Measurements from ENCODE around the gene NGLY1. TPM values are rescaled to one million over a fixed set of nuclear protein-coding genes. Genes with fewer than 3 reads are reported as not detected.

NGLY1 gene
- total and polyA plus RNA-seq, 2 experiments from 2014 or later, result 28.9 to 30.4 TPM

GRCh38 chr3:25789209-25789595, 6.0 kb upstream of the NGLY1 start:
- Histone ChIP-seq H3K27ac (peak overlapping the region; percentile 93), H3K4me3 (peak overlapping the region; percentile 96), H3K79me2 (ENCODE audit: insufficient read depth) (peaks cover 33% of the 10 kb centered on the region), H3K9me2 (ENCODE audit: insufficient read depth) (no peaks in the 10 kb centered on the region), H3F3A (ENCODE audit: insufficient read depth) (peaks cover 10% of the 10 kb centered on the region; the same call in 1 of the 2 replicates), H3K9me3 (ENCODE audit: low read depth) (no peaks in the 10 kb centered on the region), H3K36me3 (ENCODE audit: low read depth) (0 out of 2 replicates have a peak, but pooled peaks cover 2% of the 10 kb centered on the region), H3K9ac (peak overlapping the region; percentile 95), H3K4me1 (ENCODE audit: insufficient read depth) (peaks cover 16% of the 10 kb centered on the region), H4K20me1 (ENCODE audit: insufficient read depth) (no peaks in the 10 kb centered on the region), H3K27me3 (replicated peaks; ENCODE audit: insufficient read depth) (no peaks in the 10 kb centered on the region), H3K4me2 (ENCODE audit: unreplicated experiment) (peak overlapping the region; percentile 87), H2AFZ (peak overlapping the region; percentile 93)
- in situ Hi-C loops (cut with MboI), result no loop called here
- DNase-seq, result no peak
- TF ChIP-seq EZH2 (IDR thresholded peaks at IDR 0.05; ENCODE audit: insufficient read depth, poor library complexity, severe bottlenecking), result no peak
- TF ChIP-seq EZH2phosphoT487 (IDR thresholded peaks at IDR 0.05; ENCODE audit: insufficient read depth, low read depth), result no peak
- 1 to 2% methylated on average over 2 of the region's 2 CpGs for WGBS, 2 experiments (ENCODE audit: low coverage in 1 of 2, low lambda C conversion rate in 2 of 2, missing lambda C conversion rate in 2 of 2)

- Histone ChIP-seq H2AFZ (no peak overlapping the region), H3K4me1 (ENCODE audit: insufficient read depth) (peaks cover 19% of the 10 kb centered on the region), H3K79me2 (ENCODE audit: insufficient read depth) (peaks cover 35% of the 10 kb centered on the region), H3K9ac (no peak overlapping the region), H3F3A (ENCODE audit: insufficient read depth) (peaks cover 10% of the 10 kb centered on the region; the same call in 1 of the 2 replicates), H3K9me2 (ENCODE audit: insufficient read depth) (no peaks in the 10 kb centered on the region), H3K27me3 (replicated peaks; ENCODE audit: insufficient read depth) (no peaks in the 10 kb centered on the region), H3K9me3 (ENCODE audit: low read depth) (no peaks in the 10 kb centered on the region), H3K36me3 (ENCODE audit: low read depth) (no peaks in the 10 kb centered on the region), H3K4me2 (ENCODE audit: unreplicated experiment) (no peak overlapping the region), H4K20me1 (ENCODE audit: insufficient read depth) (no peaks in the 10 kb centered on the region), H3K4me3 (no peak overlapping the region), H3K27ac (no peak overlapping the region)
- DNase-seq, result no peak
- TF ChIP-seq EZH2phosphoT487 (IDR thresholded peaks at IDR 0.05; ENCODE audit: insufficient read depth, low read depth) (no peak), EZH2 (IDR thresholded peaks at IDR 0.05; ENCODE audit: insufficient read depth, poor library complexity, severe bottlenecking) (no peak)
- WGBS, 2 experiments (ENCODE audit: low coverage in 1 of 2, low lambda C conversion rate in 2 of 2, missing lambda C conversion rate in 2 of 2), result 89 to 93% methylated on average over 3 of the region's 3 CpGs
- in situ Hi-C loops (cut with MboI), result no loop called here
Measured at GRCh38 chr3:25787689-25788088, 4.4 kb upstream of the NGLY1 start.

GRCh38 chr3:25785826-25786225, 2.6 kb upstream of the NGLY1 start:
- H3K9ac ChIP-seq, result no peak overlapping the region
- H3K9me3 ChIP-seq (ENCODE audit: low read depth), result no peaks in the 10 kb centered on the region
- H3K9me2 ChIP-seq (ENCODE audit: insufficient read depth), result no peaks in the 10 kb centered on the region
- no peak for TF ChIP-seq EZH2 (IDR thresholded peaks at IDR 0.05; ENCODE audit: insufficient read depth, poor library complexity, severe bottlenecking)
- no peak for TF ChIP-seq EZH2phosphoT487 (IDR thresholded peaks at IDR 0.05; ENCODE audit: insufficient read depth, low read depth)
- H2AFZ ChIP-seq, result no peak overlapping the region
- H3F3A ChIP-seq (ENCODE audit: insufficient read depth), result peaks cover 9% of the 10 kb centered on the region; the same call in 1 of the 2 replicates
- no peak overlapping the region for H3K4me2 ChIP-seq (ENCODE audit: unreplicated experiment)
- no peaks in the 10 kb centered on the region for H3K36me3 ChIP-seq (ENCODE audit: low read depth)
- peaks cover 20% of the 10 kb centered on the region for H3K4me1 ChIP-seq (ENCODE audit: insufficient read depth)
- no peak overlapping the region for H3K27ac ChIP-seq
- in situ Hi-C loops (cut with MboI), result no loop called here
- peaks cover 36% of the 10 kb centered on the region for H3K79me2 ChIP-seq (ENCODE audit: insufficient read depth)
- no peaks in the 10 kb centered on the region for H4K20me1 ChIP-seq (ENCODE audit: insufficient read depth)
- H3K27me3 ChIP-seq (replicated peaks; ENCODE audit: insufficient read depth), result no peaks in the 10 kb centered on the region
- 84 to 88% methylated on average over 3 of the region's 3 CpGs for WGBS, 2 experiments (ENCODE audit: low coverage in 1 of 2, low lambda C conversion rate in 2 of 2, missing lambda C conversion rate in 2 of 2)
- no peak overlapping the region for H3K4me3 ChIP-seq
- DNase-seq, result peak; percentile 36

GRCh38 chr3:25784971-25785370, 1.7 kb upstream of the NGLY1 start:
- Histone ChIP-seq H4K20me1 (ENCODE audit: insufficient read depth) (no peaks in the 10 kb centered on the region), H3K36me3 (ENCODE audit: low read depth) (no peaks in the 10 kb centered on the region), H3K27ac (no peak overlapping the region), H3K9me2 (ENCODE audit: insufficient read depth) (no peaks in the 10 kb centered on the region), H3K4me3 (no peak overlapping the region), H3K4me1 (ENCODE audit: insufficient read depth) (peaks cover 16% of the 10 kb centered on the region), H3F3A (ENCODE audit: insufficient read depth) (peaks cover 3% of the 10 kb centered on the region; the same call in 1 of the 2 replicates), H3K9me3 (ENCODE audit: low read depth) (no peaks in the 10 kb centered on the region), H3K79me2 (ENCODE audit: insufficient read depth) (peaks cover 38% of the 10 kb centered on the region), H3K9ac (no peak overlapping the region), H3K27me3 (replicated peaks; ENCODE audit: insufficient read depth) (no peaks in the 10 kb centered on the region), H3K4me2 (ENCODE audit: unreplicated experiment) (no peak overlapping the region), H2AFZ (no peak overlapping the region)
- WGBS, 2 experiments (ENCODE audit: low coverage in 1 of 2, low lambda C conversion rate in 2 of 2, missing lambda C conversion rate in 2 of 2), result 95 to 100% methylated on average over 1 of the region's 1 CpG
- no peak for DNase-seq
- no peak for TF ChIP-seq EZH2phosphoT487 (IDR thresholded peaks at IDR 0.05; ENCODE audit: insufficient read depth, low read depth)
- no peak for TF ChIP-seq EZH2 (IDR thresholded peaks at IDR 0.05; ENCODE audit: insufficient read depth, poor library complexity, severe bottlenecking)
- in situ Hi-C loops (cut with MboI), result no loop called here
